H1 (cell line): ENCODE results near the gene KRTAP3-1. TPM values are rescaled to one million over a fixed set of nuclear protein-coding genes. Genes with fewer than 3 reads are reported as not detected.

Experiments used
- CTCF ChIA-PET: fragments of 300-600 bp; sonication (Branson Sonifier 250); formaldehyde crosslinking; loops from one replicate; lab custom pipeline; 2021; ENCODE audit not compliant: partially characterized antibody; lab: Charles Lee
- POLR2A ChIA-PET: fragments of 300-600 bp; sonication (Branson Sonifier 250); formaldehyde crosslinking; loops from one replicate; lab custom pipeline; 2021; ENCODE audit warnings: inconsistent platforms; ENCODE audit not compliant: partially characterized antibody; lab: Charles Lee
- DNase-seq, 2 experiments: peaks; one replicate each; pipeline versions ENCODE4 v3.0.0 to v3.0.0-alpha.2; 2010 to 2022; ENCODE audit warnings: low spot score in 2 of 2, low read depth in 1 of 2, mixed read lengths in 1 of 2
- FAIRE-seq: peaks from 2 replicates; lab custom pipeline; 2011; peaks lifted over from hg19 to GRCh38; lab: Jason Lieb, UNC
- H2AFZ ChIP-seq: 2 replicates; pipeline ENCODE4 v1.8.1; 2012; ENCODE audit warnings: low read length, inconsistent platforms
- H2AK5ac ChIP-seq: 2 replicates; pipeline ENCODE4 v1.6.1; 2013; ENCODE audit warnings: low read depth, low read length
- H2BK120ac ChIP-seq: replicated peaks from 2 replicates; pipeline ENCODE3; 2013; ENCODE audit warnings: low read depth, low read length, inconsistent platforms
- H2BK12ac ChIP-seq: 2 replicates; pipeline ENCODE4 v1.6.1; 2013; ENCODE audit warnings: low read depth, low read length
- H2BK15ac ChIP-seq: 2 replicates; pipeline ENCODE4 v1.6.1; 2013; ENCODE audit warnings: low read length
- H2BK20ac ChIP-seq: 2 replicates; pipeline ENCODE4 v1.6.1; 2013; ENCODE audit warnings: low read length
- H2BK5ac ChIP-seq: 2 replicates; pipeline ENCODE4 v1.6.1; 2013; ENCODE audit warnings: low read depth, low read length
- H3K14ac ChIP-seq: 2 replicates; pipeline ENCODE4 v1.6.1; 2013; ENCODE audit warnings: inconsistent platforms; ENCODE audit not compliant: insufficient read length
- H3K18ac ChIP-seq: 2 replicates; pipeline ENCODE4 v1.6.1; 2013; ENCODE audit warnings: low read length; ENCODE audit errors: extremely low read depth
- H3K23ac ChIP-seq: 2 replicates; pipeline ENCODE4 v1.6.1; 2013; ENCODE audit warnings: inconsistent platforms; ENCODE audit not compliant: insufficient read length
- H3K23me2 ChIP-seq: 2 replicates; pipeline ENCODE4 v1.6.1; 2013; ENCODE audit warnings: low read depth, low read length
- H3K27ac ChIP-seq: 2 replicates; pipeline ENCODE4 v1.6.1; 2011; ENCODE audit warnings: low read depth, low read length, inconsistent platforms
- H3K27me3 ChIP-seq, 4 experiments: replicated peaks in 1 of 4; 1 replicate in 1 of 4; 2 replicates in 3 of 4; pipeline versions ENCODE4 v1.6.1 to v1.8.1; 2011 to 2013; ENCODE audit warnings: low read length in 3 of 4, mild to moderate bottlenecking in 3 of 4, inconsistent platforms in 2 of 4, mixed read lengths in 2 of 4, moderate library complexity in 1 of 4; ENCODE audit not compliant: control insufficient read depth in 3 of 4, insufficient read depth in 3 of 4; ENCODE audit errors: extremely low read depth in 1 of 4
- H3K36me3 ChIP-seq, 4 experiments: 2 replicates each; pipeline versions ENCODE4 v1.6.1 to v1.8.1; 2011 to 2013; ENCODE audit warnings: mild to moderate bottlenecking in 4 of 4, low read length in 3 of 4, moderate library complexity in 2 of 4, control low read depth in 1 of 4, inconsistent platforms in 1 of 4; ENCODE audit not compliant: insufficient read depth in 4 of 4, control insufficient read depth in 2 of 4
- H3K4ac ChIP-seq: replicated peaks from 2 replicates; pipeline ENCODE3; 2013; ENCODE audit warnings: low read length, low read depth, mixed read lengths, inconsistent platforms; ENCODE audit not compliant: insufficient read length
- H3K4me1 ChIP-seq, 4 experiments: replicated peaks in 1 of 4; 1 replicate in 1 of 4; 2 replicates in 3 of 4; pipeline versions ENCODE4 v1.6.1 to v1.8.1; 2011 to 2013; ENCODE audit warnings: low read length in 3 of 4, inconsistent platforms in 2 of 4, mixed read lengths in 1 of 4; ENCODE audit not compliant: insufficient read depth in 4 of 4, control insufficient read depth in 3 of 4
- H3K4me2 ChIP-seq, 2 experiments: 2 replicates each; pipeline versions ENCODE4 v1.6.1 to v1.8.1; 2011 to 2013; ENCODE audit warnings: low read depth in 2 of 2, low read length in 2 of 2, control low read depth in 1 of 2, inconsistent platforms in 1 of 2, mild to moderate bottlenecking in 1 of 2; ENCODE audit not compliant: insufficient read depth in 1 of 2
- H3K4me3 ChIP-seq, 4 experiments: fragments of 200-600, 300-600 bp in 1 of 4; sonication (generic), shearing (Covaris generic), sonication (Bioruptor Twin) in 1 of 4; 2 replicates each; pipeline versions ENCODE4 v1.5.1 to v1.8.1; 2011 to 2016; ENCODE audit warnings: low read length in 4 of 4, low read depth in 3 of 4, control low read depth in 2 of 4, inconsistent platforms in 2 of 4, mild to moderate bottlenecking in 2 of 4, mixed read lengths in 1 of 4, moderate library complexity in 1 of 4; ENCODE audit not compliant: insufficient read depth in 2 of 4; ENCODE audit errors: extremely low read depth in 1 of 4
- H3K56ac ChIP-seq: replicated peaks from 2 replicates; pipeline ENCODE3; 2013; ENCODE audit warnings: low read depth, mild to moderate bottlenecking, mixed read lengths, low read length, inconsistent platforms; ENCODE audit not compliant: insufficient read length
- H3K79me1 ChIP-seq: 2 replicates; pipeline ENCODE4 v1.6.1; 2013; ENCODE audit warnings: low read depth, low read length, control low read depth
- H3K79me2 ChIP-seq, 2 experiments: 2 replicates each; pipeline versions ENCODE4 v1.6.1 to v1.8.1; 2012 to 2013; ENCODE audit warnings: low read length in 2 of 2, mild to moderate bottlenecking in 2 of 2, inconsistent platforms in 1 of 2; ENCODE audit not compliant: insufficient read depth in 2 of 2, control insufficient read depth in 1 of 2
- H3K9ac ChIP-seq, 4 experiments: replicated peaks in 1 of 4; 1 replicate in 1 of 4; 2 replicates in 3 of 4; pipeline versions ENCODE4 v1.6.1 to v1.8.1; 2011 to 2013; ENCODE audit warnings: low read depth in 3 of 4, low read length in 3 of 4, control low read depth in 2 of 4, mild to moderate bottlenecking in 2 of 4, moderate library complexity in 2 of 4, inconsistent platforms in 1 of 4; ENCODE audit errors: extremely low read depth in 1 of 4
- H3K9me3 ChIP-seq, 2 experiments: 2 replicates each; pipeline versions ENCODE4 v1.6.1 to v1.8.1; 2012 to 2013; ENCODE audit warnings: mild to moderate bottlenecking in 2 of 2, moderate library complexity in 2 of 2, control low read depth in 1 of 2, inconsistent platforms in 1 of 2, low read depth in 1 of 2, low read length in 1 of 2, mixed read lengths in 1 of 2; ENCODE audit not compliant: insufficient read depth in 2 of 2
- H4K20me1 ChIP-seq, 2 experiments: replicated peaks in 1 of 2; 2 replicates each; pipeline versions ENCODE3 to v1.8.1; 2011 to 2013; ENCODE audit warnings: inconsistent platforms in 2 of 2, low read length in 2 of 2, mild to moderate bottlenecking in 1 of 2; ENCODE audit not compliant: insufficient read depth in 2 of 2, control insufficient read depth in 1 of 2
- H4K5ac ChIP-seq: 2 replicates; pipeline ENCODE4 v1.6.1; 2013; ENCODE audit warnings: low read length, low read depth, mixed read lengths, inconsistent platforms; ENCODE audit not compliant: insufficient read length
- H4K8ac ChIP-seq: 2 replicates; pipeline ENCODE4 v1.8.0; 2013; ENCODE audit warnings: mild to moderate bottlenecking, moderate library complexity, low read length, inconsistent platforms; ENCODE audit not compliant: insufficient read depth; ENCODE audit errors: extremely low read depth
- H4K91ac ChIP-seq: replicated peaks from 2 replicates; pipeline ENCODE3; 2013; ENCODE audit warnings: low read length, mixed read lengths, inconsistent platforms; ENCODE audit not compliant: insufficient read length
- CREB1 ChIP-seq: IDR thresholded peaks from 2 replicates; pipeline ENCODE4 v1.6.1; 2012; ENCODE audit warnings: inconsistent platforms
- SP2 ChIP-seq: IDR thresholded peaks from 2 replicates; pipeline ENCODE4 v1.6.1; 2012; ENCODE audit warnings: mild to moderate bottlenecking, low read length, inconsistent platforms
- SRF ChIP-seq: IDR thresholded peaks from 2 replicates; pipeline ENCODE4 v1.6.1; 2011; ENCODE audit warnings: mild to moderate bottlenecking, low read depth, low read length, moderate library complexity
- TAF7 ChIP-seq: optimal IDR thresholded peaks from 2 replicates; pipeline ENCODE3; 2011; ENCODE audit warnings: low read depth, mild to moderate bottlenecking, inconsistent platforms, low read length, moderate library complexity, borderline replicate concordance
- WGBS, 2 experiments: shearing (Covaris generic) in 1 of 2; methylation state at CpG; one replicate each; pipeline versions ENCODE4 v1.1.6 to v1.1.7; 2013 to 2015; ENCODE audit warnings: low lambda C conversion rate in 2 of 2, mixed read lengths in 2 of 2, inconsistent platforms in 1 of 2, low coverage in 1 of 2, missing lambda C conversion rate in 1 of 2; ENCODE audit not compliant: insufficient replicate concordance in 2 of 2, insufficient coverage in 1 of 2, insufficient read length in 1 of 2; ENCODE audit errors: extremely low coverage in 1 of 2, missing lambda C conversion rate in 1 of 2; 5-methylcytosine and 5-hydroxymethylcytosine counted together
- polyA plus RNA-seq, 7 experiments: library from polyadenylated mRNA; depleted of rRNA in 3 of 7; stranded (reverse) in 5 of 7; unstranded in 2 of 7; fragments of >200 nt in 5 of 7; fragments of 200-250 nt in 2 of 7; gene quantifications; 1 replicate in 5 of 7; 2 replicates in 1 of 7; 4 replicates in 1 of 7; pipeline versions ENCODE4 v1.2.1 to v1.2.3, GENCODE V29; 2011 to 2013; ENCODE audit warnings: missing spikeins in 2 of 7, mixed read lengths in 2 of 7
- total RNA-seq: library from RNA; stranded (reverse); fragmentation: NEBNext Ultra II Directional; extraction: Animal tissue kit (Norgen Biotek cat#: 25700); gene quantifications from 2 replicates; pipeline ENCODE4 v1.2.1, GENCODE V29; 2021

Gene KRTAP3-1
- total and polyA plus RNA-seq, 2 of the 8 experiments (the other 6 are each of a cell fraction or from before 2014, with no cell fraction given): not detected

DNA sequence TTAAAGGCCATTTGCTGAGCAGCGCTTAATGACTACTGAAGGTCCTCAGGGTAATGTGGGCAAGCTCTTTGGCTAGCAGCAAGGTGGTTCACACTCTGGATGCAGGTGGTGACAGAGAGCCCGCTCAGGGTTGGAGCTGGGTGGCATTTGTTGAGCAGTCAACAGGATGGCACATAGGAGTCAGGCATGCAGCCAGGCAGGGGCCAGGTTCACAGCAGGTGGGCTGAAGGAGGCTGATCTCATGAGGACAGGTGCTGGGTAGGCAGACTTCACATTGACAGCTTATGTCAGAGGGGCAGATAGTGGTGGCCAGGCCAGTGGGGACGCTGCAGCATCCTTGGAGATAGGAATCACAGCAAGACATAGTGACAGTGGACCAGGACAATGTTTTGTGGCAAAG lies 4.5 kb downstream of the KRTAP3-1 start:
- Histone ChIP-seq H2BK5ac (no peak overlapping the region), H3K4me2 (no peak overlapping the region), H2BK20ac (no peak overlapping the region), H2AK5ac (no peak overlapping the region), H3K18ac (no peak overlapping the region), H3K4me3 (no peak overlapping the region), H3K56ac (no peak overlapping the region), H3K23ac (no peak overlapping the region), H3K27ac (no peak overlapping the region), H4K20me1 (no peaks in the 10 kb centered on the region), H3K23me2 (no peaks in the 10 kb centered on the region), H2BK12ac (no peak overlapping the region), H3K4ac (no peak overlapping the region), H3K79me2 (no peaks in the 10 kb centered on the region), H3K14ac (no peak overlapping the region), H3K79me1 (no peaks in the 10 kb centered on the region), H2BK15ac (no peak overlapping the region), H2AFZ (no peak overlapping the region), H2BK120ac (no peak overlapping the region), H3K9me3 (no peaks in the 10 kb centered on the region), H3K4me1 (peaks cover 0 to 8% (median 5%) of the 10 kb centered on the region in 4 experiments; a peak in 6 of 7 replicates), H4K8ac (0 out of 2 replicates have a peak overlapping the region, but pooled peaks have one; percentile 11), H4K91ac (no peak overlapping the region), H3K9ac (no peak overlapping the region), H3K36me3 (no peaks in the 10 kb centered on the region), H3K27me3 (no peaks in the 10 kb centered on the region), H4K5ac (no peak overlapping the region)
- DNase-seq (no peak), FAIRE-seq (no peak)
- ChIA-PET CTCF (no interaction called here), POLR2A (no interaction called here)
- TF ChIP-seq SP2: no peak
- no peak for TF ChIP-seq TAF7
- TF ChIP-seq CREB1: no peak
- no peak for TF ChIP-seq SRF
- WGBS, 2 experiments: 95% methylated on average over 3 of the region's 3 CpGs; no CpG with 5 or more reads in 1 of the 2 experiments
